GM23248 (cell line): ENCODE data around the gene RFESD. TPM values are rescaled to one million over a fixed set of nuclear protein-coding genes. Genes with fewer than 3 reads are reported as not detected.

Experiments used
- DNase-seq: peaks from one replicate; pipeline ENCODE4 v3.0.0-alpha.2; 2015
- H2AFZ ChIP-seq: fragments of 200-600 bp; sonication (generic); 2 replicates; pipeline ENCODE4 v1.6.1; 2016; ENCODE audit warnings: antibody characterized with exemption
- H3F3A ChIP-seq: fragments of 200-600 bp; sonication (generic); 2 replicates; pipeline ENCODE4 v1.6.1; 2016; ENCODE audit warnings: mild to moderate bottlenecking, antibody characterized with exemption, mixed run types; ENCODE audit not compliant: insufficient read depth
- H3K27ac ChIP-seq: fragments of 200-600 bp; sonication (generic); 2 replicates; pipeline ENCODE4 v1.5.1; 2016; ENCODE audit warnings: mild to moderate bottlenecking
- H3K27me3 ChIP-seq: fragments of 200-600 bp; sonication (generic); replicated peaks from 2 replicates; pipeline ENCODE4 v1.6.1; 2016; ENCODE audit warnings: mild to moderate bottlenecking; ENCODE audit not compliant: insufficient read depth
- H3K36me3 ChIP-seq: fragments of 200-600 bp; sonication (generic); 2 replicates; pipeline ENCODE4 v1.6.1; 2016; ENCODE audit warnings: low read depth, mild to moderate bottlenecking
- H3K4me1 ChIP-seq: fragments of 200-600 bp; sonication (generic); 2 replicates; pipeline ENCODE4 v1.6.1; 2016; ENCODE audit warnings: mild to moderate bottlenecking; ENCODE audit not compliant: insufficient read depth
- H3K4me2 ChIP-seq: fragments of 200-600 bp; sonication (generic); one replicate; pipeline ENCODE4 v1.6.1; 2016; ENCODE audit warnings: mild to moderate bottlenecking; ENCODE audit not compliant: unreplicated experiment
- H3K4me3 ChIP-seq: fragments of 200-600 bp; sonication (generic); 2 replicates; pipeline ENCODE4 v1.5.1; 2016; ENCODE audit warnings: mild to moderate bottlenecking
- H3K79me2 ChIP-seq: fragments of 200-600 bp; sonication (generic); 2 replicates; pipeline ENCODE4 v1.6.1; 2016; ENCODE audit warnings: mild to moderate bottlenecking; ENCODE audit not compliant: insufficient read depth
- H3K9ac ChIP-seq: fragments of 200-600 bp; sonication (generic); 2 replicates; pipeline ENCODE4 v1.6.1; 2016; ENCODE audit warnings: mild to moderate bottlenecking
- H3K9me2 ChIP-seq: fragments of 200-600 bp; sonication (generic); 2 replicates; pipeline ENCODE4 v1.6.1; 2016; ENCODE audit warnings: mixed run types, mild to moderate bottlenecking, moderate library complexity; ENCODE audit not compliant: insufficient read depth
- H3K9me3 ChIP-seq: fragments of 200-600 bp; sonication (generic); one replicate; pipeline ENCODE4 v1.6.1; 2017; ENCODE audit warnings: low read depth
- H4K20me1 ChIP-seq: fragments of 200-600 bp; sonication (generic); 2 replicates; pipeline ENCODE4 v1.6.0; 2016; ENCODE audit not compliant: insufficient read depth
- EZH2 ChIP-seq: fragments of 200-600 bp; sonication (generic); IDR thresholded peaks from 2 replicates; pipeline ENCODE4 v1.6.1; 2018; ENCODE audit warnings: antibody characterized with exemption, mild to moderate bottlenecking; ENCODE audit not compliant: insufficient read depth, poor library complexity, severe bottlenecking
- EZH2phosphoT487 ChIP-seq: fragments of 200-600 bp; sonication (generic); IDR thresholded peaks from 2 replicates; pipeline ENCODE4 v1.6.1; 2018; ENCODE audit warnings: antibody characterized with exemption, moderate library complexity, mild to moderate bottlenecking, low read depth; ENCODE audit not compliant: insufficient read depth
- WGBS, 2 experiments: methylation state at CpG; one replicate each; pipeline ENCODE4 v1.1.6; 2015 to 2017; ENCODE audit warnings: low lambda C conversion rate in 2 of 2, low coverage in 1 of 2; ENCODE audit errors: missing lambda C conversion rate in 2 of 2; 5-methylcytosine and 5-hydroxymethylcytosine counted together
- in situ Hi-C: fragments of 300-500 bp; cut with MboI; formaldehyde crosslinking; loops from 2 replicates; pipeline ENCODE4 v1.15.0; 2020
- polyA plus RNA-seq: library from polyadenylated mRNA; unstranded; fragments of >200 nt; fragmentation: Nextera tagmentation; extraction: Ambion mirVana; gene quantifications from 2 replicates; pipeline ENCODE4 v1.2.1, GENCODE V29; 2016
- total RNA-seq: library from RNA; depleted of rRNA; stranded (reverse); fragments of >200 nt; shearing (Covaris generic); gene quantifications from 2 replicates; pipeline ENCODE4 v1.2.3, GENCODE V29; 2014

RFESD gene
- total and polyA plus RNA-seq, 2 experiments from 2014 or later: 1.2 to 6.6 TPM

GRCh38 chr5:95684361-95684760 lies 37.8 kb downstream of the RFESD start:
- no peaks in the 10 kb centered on the region for H3K9me2 ChIP-seq
- H4K20me1 ChIP-seq: no peaks in the 10 kb centered on the region
- H3K4me3 ChIP-seq: no peak overlapping the region
- no peak for DNase-seq
- in situ Hi-C loops: no loop called here
- no peaks in the 10 kb centered on the region for H3K36me3 ChIP-seq
- H3K4me2 ChIP-seq: no peak overlapping the region
- TF ChIP-seq EZH2 (no peak), EZH2phosphoT487 (no peak)
- no peak overlapping the region for H2AFZ ChIP-seq
- 85 to 86% methylated on average over 2 of the region's 2 CpGs for WGBS, 2 experiments
- no peaks in the 10 kb centered on the region for H3K27me3 ChIP-seq
- H3K79me2 ChIP-seq: no peaks in the 10 kb centered on the region
- H3K9me3 ChIP-seq: no peaks in the 10 kb centered on the region
- no peaks in the 10 kb centered on the region for H3F3A ChIP-seq
- H3K27ac ChIP-seq: no peak overlapping the region
- H3K4me1 ChIP-seq: no peaks in the 10 kb centered on the region
- no peak overlapping the region for H3K9ac ChIP-seq

DNA sequence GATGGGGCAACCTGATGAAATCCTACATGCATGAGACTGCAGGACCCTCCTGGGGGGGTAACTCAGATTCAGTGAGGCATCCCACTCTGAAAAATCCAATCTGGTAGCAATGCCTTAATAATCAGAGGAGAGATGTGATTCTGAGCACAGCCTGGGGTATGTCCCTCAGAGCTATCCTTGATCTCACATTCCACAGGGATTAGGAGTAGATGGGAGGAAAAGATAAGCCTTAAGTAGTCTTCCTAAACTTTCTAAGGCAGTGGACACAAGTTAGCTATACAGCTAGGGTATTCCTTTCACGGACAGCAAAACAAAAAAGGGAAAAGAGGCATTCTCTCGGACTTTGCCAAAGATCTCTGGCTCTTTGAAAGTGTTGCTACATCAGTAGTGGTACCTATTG lies 40.1 kb downstream of the RFESD start:
- Histone ChIP-seq H3K36me3 (no peaks in the 10 kb centered on the region), H3K79me2 (no peaks in the 10 kb centered on the region), H3K4me2 (no peak overlapping the region), H3F3A (no peaks in the 10 kb centered on the region), H3K9me3 (no peaks in the 10 kb centered on the region), H2AFZ (no peak overlapping the region), H3K27me3 (no peaks in the 10 kb centered on the region), H4K20me1 (no peaks in the 10 kb centered on the region), H3K9me2 (no peaks in the 10 kb centered on the region), H3K27ac (no peak overlapping the region), H3K4me1 (no peaks in the 10 kb centered on the region), H3K9ac (no peak overlapping the region), H3K4me3 (no peak overlapping the region)
- DNase-seq: peak; percentile 9
- WGBS, 2 experiments: 64 to 67% methylated on average over 2 of the region's 2 CpGs
- no peak for TF ChIP-seq EZH2phosphoT487
- TF ChIP-seq EZH2: no peak
- in situ Hi-C loops: no loop called here

- Histone ChIP-seq H3K4me1 (no peaks in the 10 kb centered on the region), H3K27ac (no peak overlapping the region), H3K4me3 (no peak overlapping the region), H3F3A (no peaks in the 10 kb centered on the region), H2AFZ (no peak overlapping the region), H3K9me2 (no peaks in the 10 kb centered on the region), H3K36me3 (no peaks in the 10 kb centered on the region), H3K4me2 (no peak overlapping the region), H4K20me1 (no peaks in the 10 kb centered on the region), H3K9ac (no peak overlapping the region), H3K27me3 (no peaks in the 10 kb centered on the region), H3K9me3 (no peaks in the 10 kb centered on the region), H3K79me2 (no peaks in the 10 kb centered on the region)
- 50 to 52% methylated on average over 1 of the region's 1 CpG for WGBS, 2 experiments
- no peak for DNase-seq
- TF ChIP-seq EZH2 (no peak), EZH2phosphoT487 (no peak)
- in situ Hi-C loops: no loop called here
Observed at GRCh38 chr5:95689680-95690079, 43.1 kb downstream of the RFESD start.

- in situ Hi-C loops: no loop called here
- H3F3A ChIP-seq: no peaks in the 10 kb centered on the region
- no peaks in the 10 kb centered on the region for H4K20me1 ChIP-seq
- H3K4me3 ChIP-seq: no peak overlapping the region
- H3K9ac ChIP-seq: no peak overlapping the region
- no peak overlapping the region for H3K4me2 ChIP-seq
- no peak for DNase-seq
- H3K27ac ChIP-seq: no peak overlapping the region
- no peaks in the 10 kb centered on the region for H3K9me2 ChIP-seq
- H3K4me1 ChIP-seq: no peaks in the 10 kb centered on the region
- H2AFZ ChIP-seq: no peak overlapping the region
- no peaks in the 10 kb centered on the region for H3K9me3 ChIP-seq
- no peaks in the 10 kb centered on the region for H3K27me3 ChIP-seq
- H3K79me2 ChIP-seq: no peaks in the 10 kb centered on the region
- TF ChIP-seq EZH2phosphoT487 (no peak), EZH2 (no peak)
- no peaks in the 10 kb centered on the region for H3K36me3 ChIP-seq
Observed at GRCh38 chr5:95690333-95690732, 43.8 kb downstream of the RFESD start.

DNA sequence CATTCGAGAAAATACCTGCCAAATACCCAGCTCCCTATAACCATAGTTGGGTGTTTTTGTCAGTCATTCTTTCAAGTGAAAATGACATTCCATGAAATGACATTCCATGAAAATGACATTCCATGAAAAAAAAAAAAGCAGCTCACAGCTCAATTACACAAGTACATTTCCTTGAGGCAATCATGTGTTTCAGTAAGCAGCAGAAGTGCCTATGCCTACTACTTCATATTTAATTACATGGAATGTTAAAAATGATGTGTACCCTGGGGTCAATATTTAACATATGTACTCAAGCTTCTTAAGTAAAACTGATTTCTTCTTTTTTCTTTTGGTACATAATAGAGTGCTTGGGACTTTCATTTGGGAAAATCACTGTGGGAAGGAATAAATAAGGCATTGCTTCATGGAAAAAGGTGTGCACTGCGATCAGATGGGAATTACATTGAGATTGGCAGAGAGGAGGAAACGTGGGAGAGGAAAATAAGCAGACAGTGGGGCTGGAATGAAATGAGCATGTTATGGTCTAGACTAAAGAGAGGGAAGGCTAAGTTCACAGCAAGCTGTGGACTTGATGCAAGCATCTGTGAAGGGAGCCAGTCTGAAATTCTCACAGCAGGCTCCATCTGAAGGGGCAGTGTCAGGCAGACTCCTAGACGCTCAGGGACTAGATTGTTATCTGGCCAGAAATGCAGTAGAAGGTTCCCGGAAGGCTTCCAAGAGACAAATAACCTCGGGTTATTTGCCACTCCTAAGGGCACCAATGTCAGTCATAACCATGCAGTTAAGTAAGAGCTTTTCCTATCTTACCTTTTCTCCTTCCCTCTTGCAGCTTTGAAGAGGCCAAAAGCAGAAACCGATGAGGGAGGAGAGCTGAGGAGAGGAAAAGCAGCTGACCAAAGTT lies 51.5 kb downstream of the RFESD start:
- TF ChIP-seq EZH2phosphoT487 (no peak), EZH2 (no peak)
- no peaks in the 10 kb centered on the region for H3K4me1 ChIP-seq
- peak overlapping the region; percentile 51; the same call in 1 of the 2 replicates for H2AFZ ChIP-seq
- H3K27me3 ChIP-seq: no peaks in the 10 kb centered on the region
- peak; percentile 8 for DNase-seq
- no peaks in the 10 kb centered on the region for H3K9me3 ChIP-seq
- H4K20me1 ChIP-seq: no peaks in the 10 kb centered on the region
- no peak overlapping the region for H3K9ac ChIP-seq
- H3K27ac ChIP-seq: no peak overlapping the region
- WGBS, 2 experiments: 49 to 55% methylated on average over 7 of the region's 7 CpGs
- in situ Hi-C loops: no loop called here
- no peaks in the 10 kb centered on the region for H3K36me3 ChIP-seq
- no peaks in the 10 kb centered on the region for H3F3A ChIP-seq
- H3K4me2 ChIP-seq: no peak overlapping the region
- H3K79me2 ChIP-seq: no peaks in the 10 kb centered on the region
- H3K9me2 ChIP-seq: no peaks in the 10 kb centered on the region
- no peak overlapping the region for H3K4me3 ChIP-seq
